Activated CD8-positive, alpha-beta memory T cell treated with anti-CD3 and anti-CD28 coated beads for 4 hours (primary cell): Measurements from ENCODE around the gene TRNP1.

Experiments
- DNase-seq, 2 donors: peaks; one replicate each; pipeline ENCODE4 v3.0.0-alpha.2; 2020; ENCODE audit warnings: low read depth in 2 of 2

TRNP1 gene

DNA sequence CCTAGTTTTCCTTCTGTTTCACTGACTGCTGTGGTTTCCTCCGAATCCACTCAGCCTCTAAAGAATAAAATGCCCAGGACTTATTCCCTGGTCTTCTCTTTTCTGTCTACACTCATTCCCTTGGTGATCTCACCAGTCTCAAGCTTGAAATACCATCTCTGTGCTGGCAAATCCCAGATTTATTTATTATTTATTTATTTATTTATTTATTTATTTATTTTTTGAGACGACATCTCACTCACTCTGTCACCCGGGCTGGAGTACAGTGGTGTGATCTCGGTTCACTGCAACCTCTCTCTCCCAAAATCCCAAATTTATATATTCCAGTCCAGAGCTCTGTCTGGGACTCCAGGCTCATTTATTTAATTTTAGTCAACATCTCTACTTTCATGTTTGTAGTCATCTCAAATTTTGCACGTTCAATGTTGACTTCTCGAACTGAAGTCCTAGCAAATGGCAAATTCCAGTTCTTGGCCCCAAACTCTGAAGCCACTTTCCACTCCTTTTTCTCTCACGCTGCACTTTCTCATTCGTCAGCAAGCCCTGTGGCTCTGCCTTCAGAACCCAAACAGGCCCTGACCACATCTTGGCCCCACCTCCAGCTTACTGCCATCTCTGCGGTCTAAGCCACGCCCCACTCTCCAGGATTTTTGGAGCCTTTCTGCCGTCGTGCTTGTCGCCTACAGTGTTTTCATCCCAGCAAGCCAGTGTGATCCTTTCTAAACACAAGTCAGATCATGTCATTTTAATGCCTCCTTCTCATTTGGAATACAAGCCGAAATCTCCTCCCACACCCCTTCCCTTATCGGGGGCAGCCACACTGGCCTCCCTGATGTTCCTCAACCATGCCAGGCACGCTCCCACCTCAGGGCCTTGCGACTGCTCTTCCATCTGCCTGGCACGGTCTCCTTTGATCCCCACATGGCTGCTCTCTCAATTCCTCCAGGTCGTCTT, 33.4 kb downstream of the TRNP1 start:
- DNase-seq, result no peak

DNA sequence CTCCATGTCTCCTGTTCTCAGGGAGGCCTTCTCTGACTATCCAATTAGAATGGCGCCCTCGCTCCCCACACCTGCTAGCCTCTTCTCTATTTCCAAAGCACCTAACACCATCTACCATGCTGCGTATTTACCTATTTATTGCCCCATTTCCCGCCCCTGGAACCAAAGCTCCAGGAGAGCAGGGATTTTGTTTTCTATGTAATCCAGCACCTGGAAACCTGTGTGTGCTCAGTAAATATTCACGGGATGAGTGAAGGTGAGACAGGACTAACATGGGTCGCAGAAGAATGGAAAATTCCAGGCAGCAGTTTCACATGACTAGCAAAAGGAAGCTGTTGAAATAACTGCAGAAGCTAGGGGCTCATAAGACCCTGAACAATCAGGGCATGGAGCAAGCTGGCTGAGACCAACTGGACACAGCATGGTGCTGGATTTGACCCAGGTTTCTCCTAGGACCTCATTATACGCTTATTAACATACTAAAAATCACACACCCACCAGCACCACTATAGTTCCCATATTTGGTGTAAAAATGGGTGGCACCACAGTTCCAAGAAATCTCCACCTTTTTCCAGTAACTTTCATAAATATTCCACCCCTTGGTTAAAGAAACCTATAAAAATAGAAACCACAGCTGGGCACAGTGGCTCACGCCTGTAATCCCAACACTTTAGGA, 34.2 kb downstream of the TRNP1 start:
- no peak for DNase-seq

DNA sequence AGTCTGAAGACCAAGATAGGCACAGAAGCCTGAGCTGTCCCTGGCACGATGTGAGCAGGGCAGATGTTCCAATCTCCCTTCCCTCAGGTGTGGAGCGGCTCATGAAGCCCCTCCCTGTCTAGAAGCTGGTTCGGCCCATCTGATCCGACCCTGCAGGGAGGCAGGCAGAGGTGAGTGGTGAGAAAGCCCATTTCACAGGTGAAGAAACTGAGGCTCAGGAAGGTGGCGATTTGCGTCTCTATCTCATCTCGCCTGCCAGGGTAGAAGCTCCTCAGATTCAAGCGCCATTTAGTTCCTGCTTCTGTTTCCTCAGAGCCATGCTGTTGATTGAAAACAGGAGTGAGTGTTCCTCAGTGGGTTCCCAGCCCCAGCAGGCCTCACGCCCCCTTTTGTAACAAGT, 36.0 kb downstream of the TRNP1 start:
- no peak for DNase-seq

DNA sequence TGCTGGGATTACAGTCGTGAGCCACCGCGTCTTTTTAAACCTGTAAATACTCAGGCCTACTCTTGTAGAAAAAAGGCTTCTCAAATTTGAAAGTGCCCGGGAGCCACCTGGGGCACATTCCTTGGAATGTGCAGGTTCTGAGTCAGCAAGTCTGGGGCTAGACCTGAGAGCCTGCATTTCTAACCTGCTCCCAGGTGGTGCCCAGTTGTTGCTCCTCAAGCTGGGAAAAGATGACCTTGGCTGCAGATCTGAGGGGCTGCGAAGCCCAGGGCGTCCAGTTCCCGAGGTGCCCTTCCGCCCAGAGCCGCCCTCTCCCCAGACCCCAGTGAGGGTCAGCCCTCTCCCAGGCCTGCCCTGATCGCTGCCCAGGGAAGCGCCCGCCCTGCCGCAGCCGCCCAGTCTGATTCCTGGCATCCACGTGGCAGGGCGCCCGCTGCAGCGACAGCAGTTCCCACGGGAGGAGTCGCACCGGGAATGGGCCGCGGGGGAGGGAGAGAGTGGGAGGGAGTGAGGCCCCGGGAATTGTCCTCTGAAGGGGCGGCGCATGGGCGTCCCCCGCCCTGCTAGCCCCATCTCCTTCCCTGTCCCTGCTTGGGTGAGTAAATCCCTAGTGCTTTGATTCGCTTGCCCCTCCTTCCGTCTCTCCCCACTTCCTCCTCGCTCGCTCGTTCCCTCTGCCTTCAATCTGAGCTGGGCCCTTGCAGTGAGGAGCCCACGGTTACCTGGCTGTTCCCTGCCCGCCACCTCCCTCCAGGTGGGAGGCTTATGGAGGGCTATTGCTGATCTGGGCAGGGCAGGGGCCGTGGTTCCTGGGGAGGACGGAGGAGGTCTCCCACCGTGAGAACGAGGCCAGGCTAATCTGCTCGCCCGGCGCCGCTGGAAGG, 38.0 kb downstream of the TRNP1 start:
- DNase-seq, result no peak

DNA sequence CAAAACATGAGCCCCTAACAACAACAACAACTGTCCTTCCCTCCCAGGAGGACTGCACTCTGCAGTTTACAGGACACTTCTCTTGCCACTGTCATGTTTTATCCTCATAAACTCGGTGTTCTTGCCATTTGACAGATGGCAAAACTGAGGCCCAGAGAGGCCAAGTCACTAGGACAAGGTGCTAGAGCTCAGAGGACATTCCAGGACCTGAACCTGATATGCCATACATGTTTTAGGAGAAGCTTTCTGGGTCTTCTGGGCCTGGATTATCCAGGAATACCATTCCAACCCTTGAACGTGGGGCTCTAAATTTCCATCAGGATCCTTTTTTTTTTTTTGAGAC, 38.6 kb downstream of the TRNP1 start:
- DNase-seq, result no peak

DNA sequence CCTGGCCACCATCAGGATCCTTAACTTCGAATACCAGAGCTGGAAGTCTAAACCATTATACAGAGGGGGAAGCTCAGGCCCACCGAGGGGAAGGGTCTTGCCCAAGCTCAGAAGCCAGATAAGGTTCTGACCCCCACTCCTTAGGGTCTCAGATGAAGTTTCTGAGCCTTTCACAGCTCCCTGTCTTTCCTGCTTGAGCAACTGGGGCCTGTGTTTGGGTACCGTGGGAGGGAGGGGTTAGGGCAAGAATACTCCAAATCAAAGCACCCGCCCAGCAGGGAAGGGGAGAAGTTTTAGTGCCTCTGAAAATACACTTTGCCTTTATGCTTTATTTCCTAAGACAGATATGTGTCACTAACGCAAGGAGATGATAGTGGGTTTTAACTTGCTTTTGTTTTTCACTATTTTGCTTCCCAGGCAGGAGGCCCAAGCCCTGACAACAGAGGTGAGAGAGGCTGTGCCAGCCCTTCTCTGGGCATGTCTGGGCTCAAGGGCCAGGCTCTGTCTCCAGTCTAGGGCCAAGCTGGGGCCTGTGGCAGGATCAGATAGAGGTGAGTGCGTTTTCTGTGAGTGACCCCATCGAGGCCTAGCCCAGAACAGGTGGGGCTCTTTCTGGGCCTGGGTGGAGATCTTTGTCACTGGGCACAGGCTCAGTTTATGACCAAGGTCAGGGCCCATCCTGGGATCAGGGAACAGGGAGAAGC, 39.7 kb downstream of the TRNP1 start:
- DNase-seq, result no peak

DNA sequence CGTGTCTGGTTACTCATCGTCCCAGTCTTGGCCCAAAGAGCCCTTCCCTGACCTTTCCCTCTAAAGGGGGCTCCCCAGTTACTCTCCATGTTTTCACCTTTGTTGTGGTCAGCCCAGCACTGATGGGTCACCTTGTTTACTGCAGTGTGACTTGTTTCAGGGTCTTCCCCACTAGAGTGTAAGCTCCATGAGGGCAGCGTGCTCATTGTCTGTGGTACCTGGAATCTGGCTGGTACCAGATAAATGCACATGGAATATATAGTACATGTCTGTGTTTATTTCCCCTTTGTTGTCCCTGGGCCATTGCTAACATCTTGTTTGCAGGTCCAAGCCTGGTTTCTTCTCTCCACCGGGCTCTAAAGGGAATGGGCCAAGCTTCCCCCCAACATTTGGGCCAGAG, 41.9 kb downstream of the TRNP1 start:
- no peak for DNase-seq

DNA sequence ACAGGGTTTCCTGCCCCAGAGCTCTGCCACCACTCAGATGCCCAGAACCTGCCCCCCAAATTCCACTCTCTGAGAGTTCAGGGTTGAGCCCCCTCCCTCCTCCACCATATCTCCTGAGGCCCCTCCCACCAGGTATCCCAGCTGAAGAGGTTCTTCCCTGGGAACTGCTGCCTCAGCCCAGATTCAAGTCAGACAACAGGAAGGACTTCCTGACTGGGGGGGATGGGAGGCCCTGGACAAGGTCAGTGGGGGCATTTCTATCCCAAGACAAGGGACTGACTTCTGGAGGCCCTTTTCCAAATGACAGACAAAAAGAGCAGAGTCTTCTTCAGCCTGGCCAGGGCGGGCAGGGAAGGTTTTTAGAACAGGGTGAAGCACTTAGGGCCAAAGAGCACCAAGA, 43.2 kb downstream of the TRNP1 start:
- DNase-seq, result no peak

DNA sequence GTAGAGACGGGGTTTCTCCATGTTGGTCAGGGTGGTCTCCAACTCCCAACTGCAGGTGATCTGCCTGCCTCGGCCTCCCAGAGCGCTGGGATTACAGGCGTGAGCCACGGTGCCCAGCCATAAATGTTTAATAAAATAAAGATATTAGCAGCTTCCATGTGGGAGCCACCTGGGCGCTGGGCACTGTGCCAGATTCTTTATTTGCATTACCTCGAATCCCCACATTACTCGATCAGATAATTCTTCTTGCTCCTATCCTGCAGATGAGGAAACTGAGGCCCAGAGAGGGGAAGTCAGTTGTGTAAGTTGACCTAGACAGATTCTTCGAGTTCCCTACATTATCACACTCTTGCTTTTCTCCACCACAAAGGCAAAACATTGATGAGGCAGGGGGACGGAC, 44.0 kb downstream of the TRNP1 start:
- no peak for DNase-seq

DNA sequence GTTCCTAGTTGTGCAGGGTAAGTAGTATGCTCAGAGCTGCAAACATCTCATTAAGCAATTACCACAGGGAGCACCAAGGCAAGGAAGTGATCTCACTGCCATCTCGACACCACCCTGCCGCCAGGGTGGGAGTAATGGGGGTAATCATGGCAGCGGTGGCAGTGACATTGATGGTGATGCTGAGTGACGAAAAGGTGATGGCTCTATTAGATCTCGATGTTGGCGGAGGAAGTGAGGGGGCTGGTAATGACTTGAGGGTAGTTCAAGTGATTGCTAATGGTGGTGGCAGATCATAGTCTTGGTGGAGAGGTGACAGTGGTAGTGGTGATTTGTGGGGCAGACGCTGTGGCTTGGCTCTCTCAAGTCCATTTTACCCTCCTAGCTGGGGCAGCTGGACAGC, 44.5 kb downstream of the TRNP1 start:
- DNase-seq, result no peak

DNA sequence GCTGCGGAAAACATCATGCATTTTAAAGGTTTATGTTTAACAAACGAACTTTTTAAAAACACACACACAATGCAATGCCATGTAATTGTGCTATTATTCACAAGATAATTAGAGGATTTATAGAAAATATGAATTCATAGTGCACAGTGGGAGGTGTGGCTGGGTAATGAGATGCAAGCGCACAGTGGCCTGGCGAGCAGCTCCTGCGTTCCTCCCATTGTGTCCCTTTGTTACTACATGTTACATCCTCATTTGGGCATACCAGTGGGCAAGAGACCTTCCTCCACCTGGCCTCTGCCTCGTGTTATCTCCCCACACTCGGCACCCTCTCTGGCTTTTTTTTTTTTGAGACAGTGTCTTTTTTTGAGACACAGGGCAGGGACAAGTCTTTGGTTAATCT, 49.2 kb downstream of the TRNP1 start:
- no peak for DNase-seq

DNA sequence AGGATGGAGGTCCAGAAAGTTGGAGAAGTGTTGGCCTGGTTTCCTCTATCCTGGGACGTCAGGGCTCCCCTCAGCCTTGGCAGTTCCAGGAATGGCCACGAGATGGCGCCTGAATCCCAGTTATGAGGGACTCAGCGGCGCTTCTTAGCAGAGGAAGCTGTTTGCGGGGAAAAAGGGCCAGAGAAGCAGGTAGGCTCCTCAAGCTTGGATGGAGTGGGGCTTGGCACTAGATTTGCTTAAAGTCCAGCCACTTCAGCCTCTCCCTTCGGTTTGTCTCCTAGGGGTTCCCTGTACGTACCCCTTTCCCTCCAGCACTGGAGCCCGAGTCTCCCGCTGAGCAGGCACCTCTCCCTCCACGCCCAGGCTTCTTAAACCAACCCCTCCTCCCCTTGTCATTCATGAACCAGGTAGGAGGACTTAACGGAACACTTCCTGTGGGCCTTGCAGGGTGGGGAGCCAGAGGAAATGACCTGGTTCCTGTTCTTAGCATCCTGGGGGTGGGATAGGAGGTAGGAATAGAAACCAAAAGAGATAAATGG, 51.2 kb downstream of the TRNP1 start:
- peak; percentile 65 to 80 for DNase-seq

DNA sequence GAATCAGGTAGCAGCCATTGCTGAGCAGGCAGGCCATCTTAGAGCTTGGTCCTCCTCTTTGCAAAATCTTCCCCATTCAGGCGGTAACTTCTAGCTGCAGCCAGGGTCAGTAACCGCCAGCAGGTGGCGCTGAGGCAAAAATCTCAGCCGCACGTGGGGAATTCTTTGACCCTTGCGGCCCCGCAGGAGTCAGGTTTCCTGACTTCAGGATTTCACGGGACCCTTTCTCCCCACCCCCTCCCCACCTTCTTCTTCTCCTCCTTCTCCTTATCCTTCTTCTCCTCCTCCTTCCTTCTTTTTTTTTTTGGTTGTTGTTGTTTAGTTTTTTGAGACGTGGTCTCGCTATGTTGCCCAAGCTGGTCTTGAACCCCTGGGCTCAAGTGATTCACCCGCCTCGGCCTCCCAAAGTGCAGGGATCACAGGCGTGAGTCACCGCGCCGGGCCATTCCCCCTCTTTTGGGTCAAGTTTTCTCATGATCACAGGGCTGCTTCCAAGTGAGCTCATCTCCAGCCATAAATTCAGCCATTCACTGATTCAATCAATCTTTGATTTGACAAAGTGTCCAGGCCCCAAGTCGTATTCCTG, 52.6 kb downstream of the TRNP1 start:
- peak; percentile 21 to 38 for DNase-seq

DNA sequence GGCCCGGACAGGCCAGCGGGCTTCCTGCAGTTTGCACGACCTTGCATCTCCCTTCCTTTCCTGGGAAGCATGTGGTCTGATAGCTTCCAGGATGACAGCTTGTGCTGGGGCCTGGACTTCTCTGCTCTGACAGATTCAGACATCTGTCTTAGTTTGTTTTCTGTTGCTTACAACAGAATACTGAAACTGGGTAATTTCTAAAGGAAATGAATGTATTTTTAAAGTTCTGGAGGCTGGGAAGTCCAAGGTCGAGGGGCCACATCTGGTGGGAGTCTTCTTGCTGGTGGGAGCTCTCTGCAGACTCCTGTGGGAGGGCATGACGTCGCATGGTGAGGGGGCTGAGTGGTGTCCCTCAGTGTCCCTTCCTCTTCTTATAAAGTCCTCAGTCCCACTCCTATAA, 54.4 kb downstream of the TRNP1 start:
- no peak for DNase-seq

DNA sequence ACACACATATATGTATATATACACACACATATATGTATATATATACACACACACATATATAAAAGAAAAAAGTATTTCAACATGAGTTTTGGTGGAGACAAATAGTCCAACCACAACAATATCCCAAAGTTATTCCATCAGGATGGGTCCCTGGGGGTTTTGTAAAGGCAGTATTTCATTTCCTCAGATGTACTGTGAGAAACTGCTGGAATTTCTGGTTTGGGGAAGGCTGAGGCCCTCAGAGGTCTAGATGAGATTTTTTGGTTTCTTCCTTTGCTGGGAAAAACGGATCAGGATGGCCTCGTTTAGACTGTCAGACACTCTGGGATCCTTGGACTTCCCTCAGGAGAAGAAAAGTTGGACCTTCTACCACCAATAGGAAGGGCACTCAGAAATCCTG, 55.6 kb downstream of the TRNP1 start:
- DNase-seq, result no peak

DNA sequence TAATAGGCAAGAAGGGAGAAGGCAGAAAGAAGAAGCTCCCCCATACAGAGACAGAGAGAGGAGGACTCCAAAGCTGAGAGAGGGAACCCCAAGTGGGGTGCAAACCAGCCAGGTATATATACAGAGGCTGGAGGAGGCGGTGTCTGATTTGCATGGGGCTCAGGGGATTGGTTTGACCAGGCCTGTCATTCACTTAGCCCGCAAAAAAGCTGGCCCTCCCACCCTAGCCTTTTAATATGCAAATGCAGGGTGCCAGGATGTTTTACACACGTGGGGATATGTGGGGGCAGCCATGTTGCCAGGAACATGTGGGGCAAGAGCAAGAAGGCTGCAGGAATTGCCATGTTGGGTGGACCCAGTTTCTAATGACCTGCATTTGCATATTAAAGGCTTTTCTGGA, 56.1 kb downstream of the TRNP1 start:
- DNase-seq, result no peak
